ENCODE results near the gene BDKRB2. TPM values are rescaled to one million over a fixed set of nuclear protein-coding genes. Genes with fewer than 3 reads are reported as not detected.

BDKRB2 gene
- total and polyA plus RNA-seq, 2 experiments from 2014 or later: 0.14 to 0.21 TPM

DNA sequence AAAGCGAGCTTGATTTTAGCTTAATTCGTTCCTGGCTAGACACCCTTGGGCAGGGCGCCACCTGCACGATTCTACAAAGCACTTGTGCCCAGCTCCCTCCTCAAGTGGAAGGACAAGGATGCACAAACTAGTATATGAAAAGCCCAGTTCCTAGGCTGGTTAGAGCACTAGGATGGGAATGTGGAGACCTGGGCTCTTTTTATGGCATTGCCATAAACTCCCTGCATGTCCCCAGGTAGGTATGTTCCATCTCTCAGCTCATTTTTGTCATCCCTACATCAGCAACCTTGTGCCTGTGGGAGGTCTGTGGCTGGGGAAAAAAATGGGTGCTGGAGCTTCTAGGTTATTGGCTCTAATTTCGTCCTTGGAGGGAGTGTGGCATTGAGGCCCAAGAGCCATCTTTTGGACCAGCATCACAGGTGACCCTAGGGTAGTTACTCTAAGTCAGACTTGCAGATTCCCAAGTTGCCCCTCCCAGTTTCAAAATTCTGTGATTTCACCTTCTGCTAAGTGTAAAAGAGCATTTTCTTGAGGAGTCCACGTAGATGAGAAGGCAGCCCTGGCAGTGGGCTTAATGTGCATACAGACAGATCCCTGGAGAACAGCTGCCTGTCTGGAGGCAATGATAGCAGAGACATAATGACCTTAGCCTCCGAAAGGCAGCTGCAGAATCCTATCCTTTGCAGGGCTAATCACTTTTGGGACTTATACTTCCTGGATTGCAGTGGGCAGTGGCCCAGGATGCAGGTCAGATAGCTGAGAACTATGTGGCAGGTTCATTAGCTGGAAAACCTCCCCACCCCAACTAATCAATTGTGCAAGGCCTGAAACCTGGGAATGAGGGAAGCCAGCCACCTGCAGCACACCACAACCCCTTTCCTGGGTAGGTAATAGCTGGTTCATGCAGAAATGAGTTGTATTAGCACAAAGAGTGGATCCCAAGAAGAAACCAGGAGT lies 47.6 kb upstream of the BDKRB2 start:
- Mint-ChIP-seq H3K4me3 (no peak overlapping the region), H3K27me3 (ENCODE audit: insufficient read depth, low read depth, poor library complexity) (peaks cover 6% of the 10 kb centered on the region), H3K4me1 (no peaks in the 10 kb centered on the region), H3K36me3 (ENCODE audit: low read depth) (no peaks in the 10 kb centered on the region), H3K27ac (no peak overlapping the region), H3K9me3 (no peaks in the 10 kb centered on the region; the same call in 2 of the 3 replicates)
- Histone ChIP-seq H2AFZ (no peak overlapping the region), H3K4me3 (no peak overlapping the region), H4K20me1 (replicated peaks; ENCODE audit: insufficient read depth) (no peaks in the 10 kb centered on the region), H3K27ac (ENCODE audit: low read depth) (no peak overlapping the region), H3K27me3 (ENCODE audit: insufficient read depth) (no peaks in the 10 kb centered on the region), H3K4me1 (ENCODE audit: insufficient read depth) (no peaks in the 10 kb centered on the region), H3K79me2 (replicated peaks; ENCODE audit: insufficient read depth) (no peaks in the 10 kb centered on the region), H3K36me3 (ENCODE audit: insufficient read depth) (no peaks in the 10 kb centered on the region), H3K4me2 (no peak overlapping the region), H3F3A (replicated peaks; ENCODE audit: low read depth) (no peaks in the 10 kb centered on the region), H3K9me2 (ENCODE audit: insufficient read depth) (no peaks in the 10 kb centered on the region)
- ATAC-seq (no peak), DNase-seq (ENCODE audit: low spot score) (no peak)
- no peak for TF ChIP-seq EZH2phosphoT487 (IDR thresholded peaks at IDR 0.05; ENCODE audit: unreplicated experiment)
- TF ChIP-seq, protein P1, sequence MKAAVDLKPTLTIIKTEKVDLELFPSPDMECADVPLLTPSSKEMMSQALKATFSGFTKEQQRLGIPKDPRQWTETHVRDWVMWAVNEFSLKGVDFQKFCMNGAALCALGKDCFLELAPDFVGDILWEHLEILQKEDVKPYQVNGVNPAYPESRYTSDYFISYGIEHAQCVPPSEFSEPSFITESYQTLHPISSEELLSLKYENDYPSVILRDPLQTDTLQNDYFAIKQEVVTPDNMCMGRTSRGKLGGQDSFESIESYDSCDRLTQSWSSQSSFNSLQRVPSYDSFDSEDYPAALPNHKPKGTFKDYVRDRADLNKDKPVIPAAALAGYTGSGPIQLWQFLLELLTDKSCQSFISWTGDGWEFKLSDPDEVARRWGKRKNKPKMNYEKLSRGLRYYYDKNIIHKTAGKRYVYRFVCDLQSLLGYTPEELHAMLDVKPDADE (IDR thresholded peaks at IDR 0.05): no peak
- TF ChIP-seq CTCF (conservative IDR thresholded peaks at IDR 0.05; ENCODE audit: low read depth in 2 of 2): no peak
- no peak for TF ChIP-seq NANOG (IDR thresholded peaks at IDR 0.05; ENCODE audit: borderline replicate concordance)
- TF ChIP-seq ZNF331 (CRISPR knock-in tag; IDR thresholded peaks at IDR 0.05; ENCODE audit: low read depth): no peak

DNA sequence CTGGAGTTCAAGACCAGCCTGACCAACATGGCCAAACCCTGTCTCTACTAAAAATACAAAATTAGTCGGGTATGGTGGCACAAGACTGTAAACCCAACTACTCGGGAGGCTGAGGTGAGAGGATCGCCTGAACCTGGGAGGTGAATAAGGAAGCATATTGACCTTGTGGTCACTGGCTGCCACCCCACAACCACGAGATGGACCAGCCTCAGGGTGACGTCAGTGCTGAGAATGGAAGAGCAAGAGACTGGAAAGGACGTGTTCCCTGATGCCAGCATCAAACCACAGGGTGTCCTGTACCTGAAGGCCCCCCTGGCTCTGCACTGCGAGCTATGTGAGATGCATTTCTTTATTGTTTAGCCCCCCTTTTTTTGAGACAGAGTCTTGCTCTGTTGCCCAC lies 45.9 kb upstream of the BDKRB2 start:
- H3F3A ChIP-seq (replicated peaks; ENCODE audit: low read depth): no peaks in the 10 kb centered on the region
- H3K27ac Mint-ChIP-seq: no peak overlapping the region
- H3K9me3 Mint-ChIP-seq: no peaks in the 10 kb centered on the region; the same call in 2 of the 3 replicates
- no peaks in the 10 kb centered on the region for H3K27me3 ChIP-seq (ENCODE audit: insufficient read depth)
- ATAC-seq (no peak), DNase-seq (ENCODE audit: low spot score) (no peak)
- H3K27me3 Mint-ChIP-seq (ENCODE audit: insufficient read depth, low read depth, poor library complexity): peaks cover 6% of the 10 kb centered on the region
- H3K36me3 Mint-ChIP-seq (ENCODE audit: low read depth): no peaks in the 10 kb centered on the region
- H4K20me1 ChIP-seq (replicated peaks; ENCODE audit: insufficient read depth): no peaks in the 10 kb centered on the region
- no peaks in the 10 kb centered on the region for H3K36me3 ChIP-seq (ENCODE audit: insufficient read depth)
- no peak overlapping the region for H2AFZ ChIP-seq
- H3K27ac ChIP-seq (ENCODE audit: low read depth): no peak overlapping the region
- no peak overlapping the region for H3K4me3 ChIP-seq
- H3K4me1 Mint-ChIP-seq: no peaks in the 10 kb centered on the region
- no peaks in the 10 kb centered on the region for H3K79me2 ChIP-seq (replicated peaks; ENCODE audit: insufficient read depth)
- no peak overlapping the region for H3K4me3 Mint-ChIP-seq
- H3K9me2 ChIP-seq (ENCODE audit: insufficient read depth): no peaks in the 10 kb centered on the region
- no peaks in the 10 kb centered on the region for H3K4me1 ChIP-seq (ENCODE audit: insufficient read depth)
- no peak overlapping the region for H3K4me2 ChIP-seq
- TF ChIP-seq ZNF331 (CRISPR knock-in tag; IDR thresholded peaks at IDR 0.05; ENCODE audit: low read depth): no peak
- TF ChIP-seq CTCF (conservative IDR thresholded peaks at IDR 0.05; ENCODE audit: low read depth in 2 of 2): no peak
- TF ChIP-seq POLR2AphosphoS5 (IDR thresholded peaks at IDR 0.05; ENCODE audit: low read depth): no peak
- TF ChIP-seq ZNF114 (CRISPR knock-in tag; IDR thresholded peaks at IDR 0.05): no peak
- TF ChIP-seq, protein P1 (IDR thresholded peaks at IDR 0.05): no peak
- TF ChIP-seq, protein P2, sequence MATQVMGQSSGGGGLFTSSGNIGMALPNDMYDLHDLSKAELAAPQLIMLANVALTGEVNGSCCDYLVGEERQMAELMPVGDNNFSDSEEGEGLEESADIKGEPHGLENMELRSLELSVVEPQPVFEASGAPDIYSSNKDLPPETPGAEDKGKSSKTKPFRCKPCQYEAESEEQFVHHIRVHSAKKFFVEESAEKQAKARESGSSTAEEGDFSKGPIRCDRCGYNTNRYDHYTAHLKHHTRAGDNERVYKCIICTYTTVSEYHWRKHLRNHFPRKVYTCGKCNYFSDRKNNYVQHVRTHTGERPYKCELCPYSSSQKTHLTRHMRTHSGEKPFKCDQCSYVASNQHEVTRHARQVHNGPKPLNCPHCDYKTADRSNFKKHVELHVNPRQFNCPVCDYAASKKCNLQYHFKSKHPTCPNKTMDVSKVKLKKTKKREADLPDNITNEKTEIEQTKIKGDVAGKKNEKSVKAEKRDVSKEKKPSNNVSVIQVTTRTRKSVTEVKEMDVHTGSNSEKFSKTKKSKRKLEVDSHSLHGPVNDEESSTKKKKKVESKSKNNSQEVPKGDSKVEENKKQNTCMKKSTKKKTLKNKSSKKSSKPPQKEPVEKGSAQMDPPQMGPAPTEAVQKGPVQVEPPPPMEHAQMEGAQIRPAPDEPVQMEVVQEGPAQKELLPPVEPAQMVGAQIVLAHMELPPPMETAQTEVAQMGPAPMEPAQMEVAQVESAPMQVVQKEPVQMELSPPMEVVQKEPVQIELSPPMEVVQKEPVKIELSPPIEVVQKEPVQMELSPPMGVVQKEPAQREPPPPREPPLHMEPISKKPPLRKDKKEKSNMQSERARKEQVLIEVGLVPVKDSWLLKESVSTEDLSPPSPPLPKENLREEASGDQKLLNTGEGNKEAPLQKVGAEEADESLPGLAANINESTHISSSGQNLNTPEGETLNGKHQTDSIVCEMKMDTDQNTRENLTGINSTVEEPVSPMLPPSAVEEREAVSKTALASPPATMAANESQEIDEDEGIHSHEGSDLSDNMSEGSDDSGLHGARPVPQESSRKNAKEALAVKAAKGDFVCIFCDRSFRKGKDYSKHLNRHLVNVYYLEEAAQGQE (IDR thresholded peaks at IDR 0.05; ENCODE audit: unreplicated experiment): no peak
- TF ChIP-seq STAT1 (IDR thresholded peaks at IDR 0.05; ENCODE audit: unreplicated experiment): no peak
- TF ChIP-seq CREB1 (CRISPR knock-in tag; IDR thresholded peaks at IDR 0.05; ENCODE audit: low read depth): no peak

All from GM23338 (cell line).